ENCODE data around the gene MAML2.

The MAML2 gene

GRCh38 chr11:96204721-96205459, 138.1 kb downstream of the MAML2 start:
- peak overlapping the region; percentile 85 for H3K27ac ChIP-seq
- no peak for TF ChIP-seq CTCF (conservative IDR thresholded peaks at IDR 0.05)

GRCh38 chr11:96204366-96204659, 138.7 kb downstream of the MAML2 start:
- TF ChIP-seq CTCF (conservative IDR thresholded peaks at IDR 0.05), result no peak
- H3K27ac ChIP-seq, result peak overlapping the region; percentile 85

- peak overlapping the region; percentile 85 for H3K27ac ChIP-seq
- no peak for TF ChIP-seq CTCF (conservative IDR thresholded peaks at IDR 0.05)
Observed at GRCh38 chr11:96203567-96204365, 139.2 kb downstream of the MAML2 start.

- H3K27ac ChIP-seq, result no peak overlapping the region
- no peak for TF ChIP-seq CTCF (conservative IDR thresholded peaks at IDR 0.05)
Observed at GRCh38 chr11:96200243-96200642, 142.8 kb downstream of the MAML2 start.

GRCh38 chr11:96199563-96200025, 143.4 kb downstream of the MAML2 start:
- H3K27ac ChIP-seq, result no peak overlapping the region
- no peak for TF ChIP-seq CTCF (conservative IDR thresholded peaks at IDR 0.05)

GRCh38 chr11:96197801-96198701, 144.9 kb downstream of the MAML2 start:
- H3K27ac ChIP-seq, result no peak overlapping the region
- TF ChIP-seq CTCF (conservative IDR thresholded peaks at IDR 0.05), result no peak

- no peak for TF ChIP-seq CTCF (conservative IDR thresholded peaks at IDR 0.05)
- no peak overlapping the region for H3K27ac ChIP-seq
Observed at GRCh38 chr11:96197103-96197502, 145.9 kb downstream of the MAML2 start.
